H1 (cell line): ENCODE data around the gene ST14. TPM values are rescaled to one million over a fixed set of nuclear protein-coding genes. Genes with fewer than 3 reads are reported as not detected.

Source experiments
- BACH1 ChIP-seq: IDR thresholded peaks from 2 replicates; pipeline ENCODE4 v1.6.1; 2012; ENCODE audit warnings: low read length, improper control_type of control experiment
- SRF ChIP-seq: IDR thresholded peaks from 2 replicates; pipeline ENCODE4 v1.6.1; 2011; ENCODE audit warnings: mild to moderate bottlenecking, low read depth, low read length, moderate library complexity
- polyA plus RNA-seq, 7 experiments: library from polyadenylated mRNA; depleted of rRNA in 3 of 7; stranded (reverse) in 5 of 7; unstranded in 2 of 7; fragments of >200 nt in 5 of 7; fragments of 200-250 nt in 2 of 7; gene quantifications; 1 replicate in 5 of 7; 2 replicates in 1 of 7; 4 replicates in 1 of 7; pipeline versions ENCODE4 v1.2.1 to v1.2.3, GENCODE V29; 2011 to 2013; ENCODE audit warnings: missing spikeins in 2 of 7, mixed read lengths in 2 of 7
- total RNA-seq: library from RNA; stranded (reverse); fragmentation: NEBNext Ultra II Directional; extraction: Animal tissue kit (Norgen Biotek cat#: 25700); gene quantifications from 2 replicates; pipeline ENCODE4 v1.2.1, GENCODE V29; 2021
- TF ChIP-seq, protein P1 (sequence below): IDR thresholded peaks from 2 replicates; pipeline ENCODE4 v1.6.1; 2012; ENCODE audit warnings: low read length, inconsistent platforms
- TF ChIP-seq, protein P2 (sequence below): IDR thresholded peaks from 2 replicates; pipeline ENCODE4 v1.6.1; 2012; ENCODE audit warnings: inconsistent platforms

The ST14 gene
- total and polyA plus RNA-seq, 2 of the 8 experiments (the other 6 are each of a cell fraction or from before 2014, with no cell fraction given): 22.4 to 24.9 TPM

DNA sequence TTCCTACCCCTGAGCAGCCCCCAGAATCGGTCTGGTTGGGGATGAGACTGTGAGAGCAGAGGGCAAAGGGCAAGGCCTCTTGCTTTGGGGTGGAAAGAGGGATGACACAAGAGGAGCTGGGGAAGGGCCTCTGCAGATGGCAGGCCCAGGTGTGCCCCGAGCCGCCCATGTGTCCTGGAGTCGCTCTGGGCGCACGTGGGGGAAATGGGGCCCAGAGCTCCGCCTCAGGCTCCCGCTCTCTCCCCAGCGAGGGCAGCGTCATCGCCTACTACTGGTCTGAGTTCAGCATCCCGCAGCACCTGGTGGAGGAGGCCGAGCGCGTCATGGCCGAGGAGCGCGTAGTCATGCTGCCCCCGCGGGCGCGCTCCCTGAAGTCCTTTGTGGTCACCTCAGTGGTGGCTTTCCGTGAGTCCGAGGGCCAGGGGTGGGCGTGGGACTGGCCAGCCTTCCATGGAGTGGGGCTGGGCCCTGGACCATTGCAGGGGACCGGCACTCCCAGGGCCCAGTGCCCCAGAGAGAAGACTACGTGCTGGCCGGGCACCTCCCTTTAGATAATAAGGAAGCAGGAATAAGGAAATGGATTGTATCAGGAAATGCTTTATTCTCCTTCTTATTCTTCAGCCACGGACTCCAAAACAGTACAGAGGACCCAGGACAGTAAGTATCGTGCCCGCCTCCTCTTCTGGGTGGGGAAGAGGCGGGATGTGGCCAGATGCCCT, 30.1 kb downstream of the ST14 start (continued):
- TF ChIP-seq, protein P1, sequence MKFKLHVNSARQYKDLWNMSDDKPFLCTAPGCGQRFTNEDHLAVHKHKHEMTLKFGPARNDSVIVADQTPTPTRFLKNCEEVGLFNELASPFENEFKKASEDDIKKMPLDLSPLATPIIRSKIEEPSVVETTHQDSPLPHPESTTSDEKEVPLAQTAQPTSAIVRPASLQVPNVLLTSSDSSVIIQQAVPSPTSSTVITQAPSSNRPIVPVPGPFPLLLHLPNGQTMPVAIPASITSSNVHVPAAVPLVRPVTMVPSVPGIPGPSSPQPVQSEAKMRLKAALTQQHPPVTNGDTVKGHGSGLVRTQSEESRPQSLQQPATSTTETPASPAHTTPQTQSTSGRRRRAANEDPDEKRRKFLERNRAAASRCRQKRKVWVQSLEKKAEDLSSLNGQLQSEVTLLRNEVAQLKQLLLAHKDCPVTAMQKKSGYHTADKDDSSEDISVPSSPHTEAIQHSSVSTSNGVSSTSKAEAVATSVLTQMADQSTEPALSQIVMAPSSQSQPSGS: no peak
- TF ChIP-seq, protein P2, sequence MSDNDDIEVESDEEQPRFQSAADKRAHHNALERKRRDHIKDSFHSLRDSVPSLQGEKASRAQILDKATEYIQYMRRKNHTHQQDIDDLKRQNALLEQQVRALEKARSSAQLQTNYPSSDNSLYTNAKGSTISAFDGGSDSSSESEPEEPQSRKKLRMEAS: peak; percentile 73
- TF ChIP-seq BACH1 (no peak), SRF (no peak)
